ENCODE measurements around the gene ADAM20.

DNA sequence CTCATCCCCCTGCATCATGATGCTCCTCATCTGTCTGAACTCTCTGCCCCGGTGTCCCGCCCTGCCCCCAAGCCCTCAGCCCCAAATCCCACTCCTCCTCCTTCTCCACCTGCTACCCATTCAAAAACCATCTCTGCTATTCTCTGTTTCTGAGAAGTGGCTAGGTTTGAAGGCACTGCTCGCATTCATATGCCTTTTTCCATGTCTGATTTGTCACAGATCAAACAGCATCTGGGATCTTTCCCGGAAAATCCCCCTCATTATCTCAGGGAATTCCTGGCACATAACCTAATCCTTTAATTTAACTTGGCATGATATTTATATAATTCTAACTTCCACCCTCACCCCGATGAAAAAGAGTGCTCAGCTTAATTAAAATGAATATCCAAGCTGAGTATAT, 3.3 kb upstream of the ADAM20 start:
- TF ChIP-seq, protein P1, sequence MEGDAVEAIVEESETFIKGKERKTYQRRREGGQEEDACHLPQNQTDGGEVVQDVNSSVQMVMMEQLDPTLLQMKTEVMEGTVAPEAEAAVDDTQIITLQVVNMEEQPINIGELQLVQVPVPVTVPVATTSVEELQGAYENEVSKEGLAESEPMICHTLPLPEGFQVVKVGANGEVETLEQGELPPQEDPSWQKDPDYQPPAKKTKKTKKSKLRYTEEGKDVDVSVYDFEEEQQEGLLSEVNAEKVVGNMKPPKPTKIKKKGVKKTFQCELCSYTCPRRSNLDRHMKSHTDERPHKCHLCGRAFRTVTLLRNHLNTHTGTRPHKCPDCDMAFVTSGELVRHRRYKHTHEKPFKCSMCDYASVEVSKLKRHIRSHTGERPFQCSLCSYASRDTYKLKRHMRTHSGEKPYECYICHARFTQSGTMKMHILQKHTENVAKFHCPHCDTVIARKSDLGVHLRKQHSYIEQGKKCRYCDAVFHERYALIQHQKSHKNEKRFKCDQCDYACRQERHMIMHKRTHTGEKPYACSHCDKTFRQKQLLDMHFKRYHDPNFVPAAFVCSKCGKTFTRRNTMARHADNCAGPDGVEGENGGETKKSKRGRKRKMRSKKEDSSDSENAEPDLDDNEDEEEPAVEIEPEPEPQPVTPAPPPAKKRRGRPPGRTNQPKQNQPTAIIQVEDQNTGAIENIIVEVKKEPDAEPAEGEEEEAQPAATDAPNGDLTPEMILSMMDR (IDR thresholded peaks at IDR 0.05) = no peak
- no peak for TF ChIP-seq POLR2A (IDR thresholded peaks at IDR 0.05)
